ENCODE data around the gene E2F4.
A peak's percentile ranks its signal among the peaks of the same experiment; 100 is the strongest.

Gene E2F4

GRCh38 chr16:67165121-67166078 lies 26.6 kb upstream of the E2F4 start:
- TF ChIP-seq CTCF (conservative IDR thresholded peaks at IDR 0.05; ENCODE audit: low read depth, low read length), result no peak
- H3K4me3 ChIP-seq (ENCODE audit: low read length), result no peak overlapping the region
- no peak for DNase-seq (ENCODE audit: low read depth)

DNA sequence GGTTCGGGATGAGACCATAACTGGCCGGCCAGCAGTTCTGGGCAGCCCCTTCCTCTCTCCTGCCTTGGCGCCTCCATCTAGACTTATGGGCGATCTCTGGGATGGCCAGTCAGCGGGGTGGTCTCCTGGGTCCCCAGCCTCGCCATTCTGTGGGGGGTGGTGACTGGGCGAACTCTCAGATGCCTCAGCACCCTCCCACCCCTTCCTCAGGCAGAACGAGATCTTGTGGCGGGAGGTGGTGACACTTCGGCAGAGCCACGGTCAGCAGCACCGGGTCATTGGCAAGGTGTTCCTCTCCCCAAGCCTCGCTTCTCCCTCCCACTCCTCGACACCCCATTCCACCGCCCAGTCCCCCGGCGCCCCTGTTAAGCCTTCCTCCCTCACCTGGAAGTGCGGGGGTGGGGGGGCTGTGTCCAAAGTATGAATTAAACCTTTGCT lies 25.8 kb upstream of the E2F4 start:
- no peak for DNase-seq (ENCODE audit: low read depth)
- H3K4me3 ChIP-seq (ENCODE audit: low read length), result no peak overlapping the region
- TF ChIP-seq CTCF (conservative IDR thresholded peaks at IDR 0.05; ENCODE audit: low read depth, low read length), result no peak

DNA sequence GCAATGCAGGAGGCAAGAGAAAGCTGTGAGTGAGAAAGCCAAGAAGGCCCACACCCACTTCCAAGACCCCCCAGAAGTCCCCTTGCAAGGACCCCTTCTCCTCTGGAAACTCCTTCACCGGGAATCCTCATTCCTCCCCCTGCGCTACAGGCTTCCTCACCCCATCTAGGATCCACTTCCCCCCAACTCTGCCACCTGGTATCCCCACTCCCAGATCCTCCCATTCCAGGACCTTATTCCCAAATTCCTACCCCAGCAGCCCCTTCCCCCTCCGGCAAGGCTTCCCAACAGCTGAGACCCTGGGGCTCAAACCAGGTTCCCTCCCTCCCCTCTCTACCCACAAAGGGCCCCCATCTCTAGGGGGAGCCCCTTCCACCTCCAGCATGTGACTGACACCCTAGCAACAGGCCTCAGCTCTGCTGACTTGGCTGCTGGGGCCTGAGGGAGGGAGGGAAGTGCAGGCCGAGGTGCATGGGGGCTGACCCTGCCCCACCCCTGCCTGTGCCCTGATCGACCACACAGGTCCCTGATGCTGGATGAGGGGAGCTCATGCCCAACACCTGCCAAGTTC lies 25.3 kb upstream of the E2F4 start:
- TF ChIP-seq CTCF (conservative IDR thresholded peaks at IDR 0.05; ENCODE audit: low read depth, low read length), result no peak
- no peak overlapping the region for H3K4me3 ChIP-seq (ENCODE audit: low read length)
- DNase-seq (ENCODE audit: low read depth), result no peak

DNA sequence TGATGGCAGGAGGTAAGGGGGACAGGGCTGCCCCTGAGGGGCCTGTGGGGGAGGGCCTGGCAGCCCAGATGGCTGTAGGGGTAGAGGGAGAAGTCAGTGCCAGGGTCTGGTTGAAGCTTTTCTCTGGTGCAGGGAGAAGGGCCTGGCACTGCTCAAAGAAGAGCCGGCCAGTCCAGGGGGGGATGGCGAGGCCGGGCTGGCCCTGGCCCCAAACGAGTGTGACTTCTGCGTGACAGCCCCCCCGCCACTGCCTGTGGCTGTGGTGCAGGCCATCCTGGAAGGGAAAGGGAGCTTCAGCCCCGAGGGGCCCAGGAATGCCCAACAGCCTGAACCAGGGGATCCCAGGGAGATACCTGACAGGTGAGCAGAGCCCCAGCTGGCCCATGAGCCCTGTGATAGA lies 24.4 kb upstream of the E2F4 start:
- no peak for TF ChIP-seq CTCF (conservative IDR thresholded peaks at IDR 0.05; ENCODE audit: low read depth, low read length)
- H3K4me3 ChIP-seq (ENCODE audit: low read length), result no peak overlapping the region
- DNase-seq (ENCODE audit: low read depth), result no peak

- no peak for DNase-seq (ENCODE audit: low read depth)
- TF ChIP-seq CTCF (conservative IDR thresholded peaks at IDR 0.05; ENCODE audit: low read depth, low read length), result no peak
- no peak overlapping the region for H3K4me3 ChIP-seq (ENCODE audit: low read length)
These were observed 22.9 kb upstream of the E2F4 start for GRCh38 chr16:67169011-67169451.

DNA sequence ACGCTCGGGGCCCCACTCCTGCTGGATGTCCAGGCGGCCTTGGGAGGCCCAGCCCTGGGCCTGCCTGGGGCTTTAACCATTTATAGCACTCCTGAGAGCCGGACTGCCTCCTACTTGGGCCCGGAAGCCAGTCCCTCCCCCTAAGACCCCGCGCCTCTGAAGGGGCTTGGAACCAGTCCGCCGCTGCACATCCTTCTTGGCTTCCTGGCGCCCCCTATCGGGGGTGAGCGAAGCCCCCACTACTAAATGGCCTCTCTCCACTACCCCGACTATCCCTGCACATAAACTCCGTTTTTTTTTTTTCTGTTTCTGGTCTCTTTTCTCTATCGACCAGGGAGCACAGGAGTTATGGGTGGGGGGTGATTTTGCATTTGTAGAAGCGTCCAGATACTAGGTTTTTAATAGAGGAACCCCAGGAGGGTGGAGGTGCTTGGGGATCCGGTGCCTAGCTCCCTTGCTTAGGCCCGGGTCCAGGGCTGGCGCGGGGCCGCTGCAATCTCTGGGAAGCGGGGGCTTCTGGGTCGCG lies 22.2 kb upstream of the E2F4 start:
- no peak for DNase-seq (ENCODE audit: low read depth)
- H3K4me3 ChIP-seq (ENCODE audit: low read length), result peak overlapping the region; percentile 52
- peak; percentile 81 for TF ChIP-seq CTCF (conservative IDR thresholded peaks at IDR 0.05; ENCODE audit: low read depth, low read length)
